ENCODE results near the gene COX7A1.

DNA sequence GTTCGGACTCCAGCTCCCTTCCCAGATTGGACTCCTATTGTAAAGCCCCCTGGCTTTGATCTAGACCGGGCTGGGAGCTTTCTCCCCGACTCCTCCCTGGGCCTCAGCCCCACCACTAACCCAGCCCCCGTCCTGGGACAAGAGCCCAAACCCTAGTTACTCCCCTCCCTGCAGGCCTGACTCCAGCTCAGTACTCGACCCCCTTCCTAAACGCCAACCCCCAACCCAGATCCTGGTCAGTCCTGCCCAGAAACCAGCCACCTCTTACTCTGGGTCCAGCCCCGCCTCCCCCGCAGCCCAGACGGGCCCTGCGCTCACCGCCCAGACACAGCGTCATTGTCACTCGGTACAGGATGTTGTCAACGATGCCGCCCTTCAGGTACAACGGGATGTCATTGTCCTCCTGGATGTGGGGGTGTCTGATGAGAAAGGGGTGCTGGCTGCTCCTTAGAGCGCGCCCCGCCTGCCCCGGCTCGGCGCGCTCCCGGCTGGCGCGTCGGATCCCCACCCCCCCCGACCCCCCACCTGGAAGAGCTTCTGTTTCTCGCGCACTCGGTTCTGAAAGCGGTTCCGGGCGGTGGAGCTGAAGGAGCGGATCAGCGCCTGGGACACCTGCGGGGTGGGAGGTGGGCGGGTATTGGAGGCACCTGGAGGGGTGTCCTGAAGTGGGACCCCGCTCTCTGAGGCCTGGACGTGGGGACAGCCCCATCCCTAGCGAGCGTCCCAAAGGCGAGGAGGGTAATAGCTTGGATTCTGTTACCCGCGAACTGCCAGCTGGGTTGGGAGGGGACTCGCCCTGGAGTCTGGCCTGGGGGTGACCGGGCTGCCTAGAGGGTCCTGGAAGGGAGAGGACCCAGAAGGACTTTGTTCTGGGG is 866 bp downstream of the COX7A1 start:
- TF ChIP-seq POLR2A (IDR thresholded peaks at IDR 0.05; ENCODE audit: extremely low read depth, insufficient read length) (no peak), MYC (IDR thresholded peaks at IDR 0.05; ENCODE audit: low read depth, low read length) (no peak)
- TF ChIP-seq, protein P1, sequence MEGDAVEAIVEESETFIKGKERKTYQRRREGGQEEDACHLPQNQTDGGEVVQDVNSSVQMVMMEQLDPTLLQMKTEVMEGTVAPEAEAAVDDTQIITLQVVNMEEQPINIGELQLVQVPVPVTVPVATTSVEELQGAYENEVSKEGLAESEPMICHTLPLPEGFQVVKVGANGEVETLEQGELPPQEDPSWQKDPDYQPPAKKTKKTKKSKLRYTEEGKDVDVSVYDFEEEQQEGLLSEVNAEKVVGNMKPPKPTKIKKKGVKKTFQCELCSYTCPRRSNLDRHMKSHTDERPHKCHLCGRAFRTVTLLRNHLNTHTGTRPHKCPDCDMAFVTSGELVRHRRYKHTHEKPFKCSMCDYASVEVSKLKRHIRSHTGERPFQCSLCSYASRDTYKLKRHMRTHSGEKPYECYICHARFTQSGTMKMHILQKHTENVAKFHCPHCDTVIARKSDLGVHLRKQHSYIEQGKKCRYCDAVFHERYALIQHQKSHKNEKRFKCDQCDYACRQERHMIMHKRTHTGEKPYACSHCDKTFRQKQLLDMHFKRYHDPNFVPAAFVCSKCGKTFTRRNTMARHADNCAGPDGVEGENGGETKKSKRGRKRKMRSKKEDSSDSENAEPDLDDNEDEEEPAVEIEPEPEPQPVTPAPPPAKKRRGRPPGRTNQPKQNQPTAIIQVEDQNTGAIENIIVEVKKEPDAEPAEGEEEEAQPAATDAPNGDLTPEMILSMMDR (IDR thresholded peaks at IDR 0.05; ENCODE audit: low read depth, low read length) = no peak
- TF ChIP-seq, protein P2, sequence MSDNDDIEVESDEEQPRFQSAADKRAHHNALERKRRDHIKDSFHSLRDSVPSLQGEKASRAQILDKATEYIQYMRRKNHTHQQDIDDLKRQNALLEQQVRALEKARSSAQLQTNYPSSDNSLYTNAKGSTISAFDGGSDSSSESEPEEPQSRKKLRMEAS (IDR thresholded peaks at IDR 0.05; ENCODE audit: low read depth, low read length) = no peak
